Cerebellar cortex (tissue), 1 donor: Measurements from ENCODE around the gene KIRREL2.
A peak's percentile ranks its signal among the peaks of the same experiment; 100 is the strongest.

Experiments
- DNase-seq: peaks from one replicate; pipeline ENCODE4 v3.0.0-alpha.2; 2015; ENCODE audit warnings: low spot score

Gene KIRREL2

DNA sequence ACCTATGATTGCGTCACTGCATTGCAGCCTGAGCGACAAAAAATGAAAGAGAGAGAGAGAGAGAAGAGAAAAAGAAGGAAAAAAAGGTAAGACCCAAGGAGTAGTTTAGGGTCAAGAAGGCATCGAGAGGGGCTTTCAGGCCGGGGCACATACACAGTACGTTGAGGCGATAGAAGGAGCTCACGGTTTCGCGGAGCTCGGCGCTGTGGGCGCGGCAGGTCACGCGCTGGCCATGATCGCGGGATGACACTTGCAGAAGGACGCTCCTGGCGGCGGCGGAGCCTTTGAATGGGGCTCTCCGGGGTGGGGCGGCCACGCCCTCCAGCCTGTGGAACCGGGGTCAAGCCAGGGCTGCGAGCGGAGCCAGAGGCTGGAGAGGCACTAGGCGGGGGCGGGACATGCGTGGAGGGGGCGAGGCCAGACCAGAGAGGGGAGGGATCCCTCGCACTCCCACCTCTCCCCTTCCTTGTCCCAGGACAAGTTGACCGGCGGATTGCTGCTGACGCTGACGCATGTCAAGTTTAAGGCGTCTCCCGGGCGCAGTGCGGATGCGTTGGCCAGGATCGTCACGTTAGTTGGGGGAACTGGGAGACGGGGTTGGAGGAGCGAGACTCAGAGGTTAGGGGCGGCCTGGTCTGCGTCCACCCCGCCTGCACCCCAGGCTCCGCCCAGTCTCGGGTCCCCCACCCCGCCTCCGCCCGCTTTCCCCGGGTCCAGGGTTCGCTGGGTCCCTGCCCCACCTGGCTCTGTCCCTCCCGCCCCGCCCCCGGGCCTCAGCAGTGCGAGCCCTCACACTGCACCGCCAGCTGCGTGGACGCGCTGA is 11.3 kb upstream of the KIRREL2 start:
- DNase-seq = no peak

DNA sequence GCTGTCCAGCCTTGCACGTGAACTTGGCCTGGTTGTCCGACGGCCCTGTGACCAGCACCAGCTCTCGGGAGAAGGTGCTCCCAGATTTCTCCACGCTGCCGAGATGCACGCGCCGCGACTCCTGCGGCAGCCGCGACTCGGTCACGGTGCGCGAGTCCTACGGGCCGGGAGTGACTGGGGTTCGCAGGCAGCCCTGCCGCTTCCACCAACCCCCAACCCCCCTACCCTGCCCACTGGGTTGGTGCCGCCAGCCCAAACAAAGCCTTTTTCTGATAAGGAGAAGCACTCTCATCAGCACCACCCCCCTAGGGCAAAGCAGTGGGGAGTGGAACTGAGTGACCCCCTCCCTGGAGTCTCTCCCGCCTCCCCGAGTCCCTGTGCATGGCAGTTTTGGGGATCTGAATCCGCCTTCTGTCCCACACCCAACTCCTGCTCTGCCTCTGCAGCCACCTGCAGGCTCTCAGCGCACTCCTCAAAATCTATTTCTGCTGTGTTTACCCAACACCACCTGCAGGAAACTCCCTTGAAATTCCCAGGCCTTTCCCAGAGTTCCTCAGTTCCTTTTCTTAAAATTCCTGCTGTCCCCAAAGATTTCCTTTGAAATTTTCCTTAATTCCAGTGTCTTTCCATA is 10.6 kb upstream of the KIRREL2 start:
- DNase-seq = no peak

DNA sequence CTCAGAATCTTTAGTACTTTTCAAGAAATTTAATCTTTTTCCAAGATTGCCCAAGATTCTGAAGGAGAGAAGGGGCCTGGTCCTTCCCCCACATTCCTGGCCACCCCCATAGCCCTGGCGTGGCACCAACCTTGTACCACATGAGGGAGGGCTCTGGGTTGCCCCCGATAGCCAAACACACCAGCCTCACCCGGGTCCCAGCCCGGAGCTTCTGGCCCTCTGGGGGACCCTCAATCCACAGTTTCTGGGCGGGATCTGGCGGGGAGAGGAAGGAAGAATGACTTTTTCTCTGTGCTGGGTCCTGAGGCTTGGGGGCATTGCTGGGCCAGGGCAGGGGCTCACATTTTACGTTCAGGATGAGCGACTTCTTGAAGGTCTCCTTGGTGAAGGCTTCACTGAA is 8.8 kb upstream of the KIRREL2 start:
- no peak for DNase-seq

GRCh38 chr19:35848486-35848885 is 8.2 kb upstream of the KIRREL2 start:
- no peak for DNase-seq

GRCh38 chr19:35848919-35849505 is 7.7 kb upstream of the KIRREL2 start:
- DNase-seq = no peak

DNA sequence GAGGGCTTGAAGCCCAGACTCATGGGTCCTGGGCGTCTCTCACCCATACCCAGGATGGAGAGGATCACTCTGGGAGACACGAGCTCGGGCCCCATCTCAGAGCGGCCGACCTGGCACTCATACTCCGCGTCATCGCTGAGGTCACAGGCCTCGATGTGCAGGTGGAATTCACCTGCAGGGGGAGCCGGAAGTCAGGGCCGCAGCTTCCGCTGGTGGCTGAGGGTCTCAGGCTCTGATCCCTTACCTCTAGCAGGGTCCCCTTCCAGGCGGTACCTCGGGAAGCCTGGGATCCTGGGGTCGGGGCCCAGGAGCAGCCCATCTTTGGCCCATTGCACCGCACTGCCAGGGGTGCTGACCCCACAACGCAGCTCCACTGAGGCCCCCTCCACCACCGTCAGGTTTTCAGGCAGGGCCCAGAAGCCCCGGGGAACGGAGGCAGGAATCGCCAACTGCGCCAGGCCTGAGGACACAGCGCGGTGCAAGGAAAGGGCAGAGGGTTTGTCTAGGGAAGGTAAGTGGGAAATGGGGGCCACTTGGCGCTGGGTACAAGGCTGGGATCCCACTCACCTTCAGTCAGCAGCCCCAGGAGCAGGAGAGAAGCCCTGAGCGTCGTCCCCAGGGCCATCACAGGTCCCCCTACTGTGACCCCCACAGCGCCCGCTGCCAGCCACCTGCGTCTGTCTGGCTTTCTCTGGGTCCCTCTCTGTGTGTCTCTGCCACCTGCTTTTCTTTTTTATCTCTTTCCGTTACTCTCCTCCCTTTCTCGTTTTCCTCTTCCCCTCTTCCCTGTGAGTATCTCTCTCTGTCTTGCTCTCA is 5.3 kb upstream of the KIRREL2 start:
- no peak for DNase-seq

DNA sequence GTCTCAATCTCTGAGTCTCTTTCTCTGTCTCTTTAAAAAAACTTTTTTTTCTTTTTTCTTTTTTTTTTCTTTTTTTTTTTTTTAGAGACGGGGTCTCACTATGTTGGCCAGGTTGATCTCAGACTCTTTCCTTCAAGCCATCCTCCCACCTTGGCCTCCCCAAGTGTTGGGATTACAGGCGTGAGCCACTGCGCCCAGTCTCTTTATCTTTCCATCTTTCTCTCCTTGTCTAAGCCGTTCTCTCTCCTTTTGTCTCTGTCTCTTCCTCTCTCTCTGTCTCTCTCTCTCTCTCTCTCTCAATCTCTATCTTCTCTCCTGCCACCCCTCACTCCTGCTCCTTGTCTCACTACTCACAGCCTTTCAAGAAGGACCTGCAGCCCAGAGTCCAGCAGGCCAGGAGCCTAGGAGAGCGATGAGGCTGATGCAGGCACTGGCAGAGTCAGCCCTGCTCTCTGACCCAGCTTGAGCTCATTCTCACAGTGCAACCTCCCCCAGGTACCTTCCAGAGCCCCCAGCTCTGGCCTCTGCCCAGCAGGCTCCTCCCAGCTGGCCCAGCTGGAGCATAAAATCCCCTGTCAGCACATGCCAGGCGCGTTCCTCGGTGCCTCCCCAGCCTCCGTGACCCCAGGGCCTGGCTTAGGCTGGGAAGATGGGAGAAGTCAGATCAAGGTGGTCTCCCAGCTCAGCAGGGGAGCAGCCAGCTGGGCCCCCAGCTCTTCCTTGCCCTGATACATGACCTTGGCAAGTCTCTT is 4.5 kb upstream of the KIRREL2 start, which contains the start of gene NPHS1:
NPHS1 (minus strand) TSS at position 476 of the 752 bp plus-strand sequence. CDS start 667 bp downstream, outside the sequence.
- no peak for DNase-seq

- DNase-seq = no peak
Observed at GRCh38 chr19:35853038-35853756, 3.5 kb upstream of the KIRREL2 start.

DNA sequence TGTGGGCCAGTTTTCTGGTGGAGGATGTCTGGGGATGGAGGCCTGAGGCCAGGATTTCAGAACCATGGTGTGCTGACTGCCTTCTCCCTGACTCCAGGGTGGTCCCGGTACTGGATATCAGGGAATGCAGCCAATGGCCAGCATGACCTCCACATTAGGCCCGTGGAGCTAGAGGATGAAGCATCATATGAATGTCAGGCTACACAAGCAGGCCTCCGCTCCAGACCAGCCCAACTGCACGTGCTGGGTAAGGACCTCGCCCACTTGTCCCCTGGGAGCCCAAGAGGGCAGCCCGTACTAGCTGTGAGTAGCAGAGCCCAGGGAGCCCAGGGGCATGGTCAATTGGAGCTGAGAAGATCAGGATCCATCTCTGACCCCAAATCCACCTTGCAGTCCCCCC is 1.6 kb downstream of the KIRREL2 start:
- no peak for DNase-seq

- DNase-seq = no peak
Observed at GRCh38 chr19:35859414-35859813, 2.7 kb downstream of the KIRREL2 start.

DNA sequence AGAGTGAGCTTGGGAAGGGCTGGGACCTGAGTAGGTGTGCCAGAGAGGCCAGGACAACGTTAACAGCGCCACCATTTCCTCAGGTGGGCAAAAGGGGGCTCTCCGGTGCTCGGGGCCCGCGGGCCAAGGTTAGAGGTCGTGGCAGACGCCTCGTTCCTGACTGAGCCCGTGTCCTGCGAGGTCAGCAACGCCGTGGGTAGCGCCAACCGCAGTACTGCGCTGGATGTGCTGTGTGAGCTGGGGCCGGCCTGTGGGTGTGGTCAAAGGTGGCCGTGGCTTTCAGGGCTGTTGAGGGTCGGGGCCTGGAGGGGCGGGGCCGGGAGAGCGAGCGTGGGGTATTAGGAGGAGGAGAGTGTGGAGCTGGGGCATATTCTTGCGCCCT is 3.7 kb downstream of the KIRREL2 start:
- DNase-seq = no peak

GRCh38 chr19:35860818-35861639 is 4.3 kb downstream of the KIRREL2 start:
- no peak for DNase-seq

DNA sequence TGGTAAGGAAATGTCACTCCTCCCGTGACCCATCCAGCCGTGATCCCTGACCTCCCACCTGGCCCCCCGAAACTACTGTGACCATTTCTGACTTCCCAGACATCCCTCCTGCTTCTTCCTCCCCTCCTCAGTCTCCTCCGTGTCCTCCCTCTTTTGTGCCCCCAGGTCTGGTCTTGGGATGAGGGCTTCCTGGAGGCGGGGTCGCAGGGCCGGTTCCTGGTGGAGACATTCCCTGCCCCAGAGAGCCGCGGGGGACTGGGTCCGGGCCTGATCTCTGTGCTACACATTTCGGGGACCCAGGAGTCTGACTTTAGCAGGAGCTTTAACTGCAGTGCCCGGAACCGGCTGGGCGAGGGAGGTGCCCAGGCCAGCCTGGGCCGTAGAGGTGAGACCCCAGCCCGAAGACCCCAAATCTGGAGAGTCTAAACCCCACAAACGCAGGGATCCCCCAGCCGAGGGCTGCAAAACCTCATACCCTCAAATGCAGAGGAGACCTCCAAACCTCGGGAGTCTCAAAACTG is 5.0 kb downstream of the KIRREL2 start:
- no peak for DNase-seq

DNA sequence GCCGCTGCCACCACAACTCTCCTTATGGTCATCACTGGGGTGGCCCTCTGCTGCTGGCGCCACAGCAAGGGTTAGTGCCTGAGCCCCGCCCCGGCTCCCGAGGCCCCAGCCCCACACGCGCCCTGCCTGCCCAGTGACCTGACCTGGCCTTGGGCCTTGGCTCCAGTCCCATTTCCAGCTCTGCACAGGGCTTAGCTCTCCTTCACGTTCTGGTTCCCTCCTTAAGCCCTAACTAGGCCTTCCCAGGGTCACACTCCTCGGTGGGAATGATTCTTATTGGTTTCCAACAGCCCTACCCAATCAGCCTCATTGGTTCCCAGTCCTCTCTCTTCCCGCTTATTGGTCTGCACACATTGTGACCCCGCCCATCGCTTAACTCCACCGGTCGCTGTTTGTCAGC is 5.8 kb downstream of the KIRREL2 start:
- DNase-seq = no peak

- DNase-seq = no peak
Observed at GRCh38 chr19:35863018-35863417, 6.3 kb downstream of the KIRREL2 start.

DNA sequence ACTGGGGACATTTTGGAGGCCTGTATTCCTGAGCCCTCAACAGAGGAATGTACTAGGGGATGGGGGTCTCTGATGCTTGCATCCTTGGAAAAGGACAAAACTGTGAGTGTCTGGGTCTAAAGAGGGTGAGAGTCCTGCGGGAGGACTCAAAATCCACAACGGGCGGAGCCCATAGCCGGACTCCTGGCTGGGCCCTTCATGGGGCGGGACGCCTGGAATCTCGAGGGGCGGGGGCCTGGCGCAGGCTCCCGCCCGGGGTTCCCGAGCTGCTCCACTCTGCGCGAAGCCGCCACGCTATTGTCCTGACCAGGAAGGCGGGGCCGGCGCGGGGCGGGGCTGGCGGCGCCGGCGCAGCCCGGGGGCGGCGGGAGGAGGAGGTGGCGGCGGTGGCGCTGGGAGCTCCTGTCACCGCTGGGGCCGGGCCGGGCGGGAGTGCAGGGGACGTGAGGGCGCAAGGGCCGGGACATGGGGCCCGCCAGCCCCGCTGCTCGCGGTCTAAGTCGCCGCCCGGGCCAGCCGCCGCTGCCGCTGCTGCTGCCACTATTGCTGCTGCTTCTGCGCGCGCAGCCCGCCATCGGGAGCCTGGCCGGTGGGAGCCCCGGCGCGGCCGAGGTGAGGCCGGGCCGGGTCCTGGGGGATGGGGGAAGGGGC is 11.6 kb downstream of the KIRREL2 start, which contains the start of gene APLP1:
APLP1 (plus strand) TSS at position 403 of the 651 bp plus-strand sequence; CDS start at position 466, 63 bp downstream.
- peak; percentile 68 for DNase-seq

- DNase-seq = no peak
Observed at GRCh38 chr19:35868823-35869326, 12.2 kb downstream of the KIRREL2 start.

DNA sequence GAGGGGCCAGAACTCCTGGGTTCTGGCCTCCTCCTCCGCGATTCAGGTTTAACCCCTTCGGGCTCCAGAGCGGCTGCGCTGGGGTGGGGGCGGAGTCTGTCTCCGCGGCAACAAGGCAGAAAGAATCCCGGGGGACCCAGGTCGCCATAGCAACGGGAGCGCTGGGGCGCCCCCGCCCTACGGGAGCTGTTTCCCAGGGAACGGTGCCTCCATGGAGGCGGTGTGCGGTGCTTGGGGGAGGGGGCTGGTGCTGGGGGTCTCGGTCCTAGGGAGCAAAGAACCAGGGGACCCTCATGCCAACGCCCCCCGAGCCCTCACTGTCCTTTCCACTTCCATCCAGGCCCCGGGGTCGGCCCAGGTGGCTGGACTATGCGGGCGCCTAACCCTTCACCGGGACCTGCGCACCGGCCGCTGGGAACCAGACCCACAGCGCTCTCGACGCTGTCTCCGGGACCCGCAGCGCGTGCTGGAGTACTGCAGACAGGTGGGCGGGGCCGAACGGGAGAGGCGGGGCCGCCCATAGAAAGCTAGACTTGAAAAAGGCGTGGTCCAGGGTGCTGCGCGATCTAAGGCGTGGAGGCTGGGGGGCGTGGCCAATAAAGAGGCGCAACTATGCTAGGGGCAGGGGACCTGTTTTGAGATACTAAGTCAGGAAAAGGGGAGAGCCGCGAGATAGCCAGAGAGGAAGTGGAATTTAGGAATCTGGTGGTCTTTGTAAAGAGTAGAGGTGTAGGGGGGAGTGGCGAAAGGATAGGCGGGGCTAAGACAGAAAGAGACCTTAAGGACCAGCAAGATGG is 12.8 kb downstream of the KIRREL2 start:
- peak; percentile 86 for DNase-seq
